HG03045 (cell line): ENCODE results near the gene SLC35B3.
"Not testable (repeated sequence)": the region's sequence is repeated elsewhere in the genome, so short reads cannot be mapped to it uniquely, and the experiment has no call there.

Source experiments
- ATAC-seq: cut with Tn5 transposase; IDR thresholded peaks from one replicate; pipeline ENCODE4 v1.9.1; 2021; ENCODE audit warnings: mild to moderate bottlenecking, moderate library complexity; ENCODE audit not compliant: unreplicated experiment

SLC35B3 gene

GRCh38 chr6:8415280-8415679 lies 20.1 kb downstream of the SLC35B3 start:
- no peak for ATAC-seq

GRCh38 chr6:8414844-8415243 lies 20.5 kb downstream of the SLC35B3 start:
- no peak for ATAC-seq

GRCh38 chr6:8405946-8406345 lies 29.4 kb downstream of the SLC35B3 start:
- not testable (repeated sequence) for ATAC-seq

- ATAC-seq = no peak
Measured at GRCh38 chr6:8402546-8402945, 32.8 kb downstream of the SLC35B3 start.

- no peak for ATAC-seq
Measured at GRCh38 chr6:8400663-8401062, 34.7 kb downstream of the SLC35B3 start.

- ATAC-seq = no peak
Measured at GRCh38 chr6:8392569-8392968, 42.8 kb downstream of the SLC35B3 start.

GRCh38 chr6:8391934-8392333 lies 43.4 kb downstream of the SLC35B3 start:
- ATAC-seq = no peak

GRCh38 chr6:8389036-8389818 lies 46.1 kb downstream of the SLC35B3 start:
- no peak for ATAC-seq

GRCh38 chr6:8387942-8388437 lies 47.4 kb downstream of the SLC35B3 start:
- no peak for ATAC-seq

- ATAC-seq = no peak
Measured at GRCh38 chr6:8383584-8383983, 51.8 kb downstream of the SLC35B3 start.

- ATAC-seq = no peak
Measured at GRCh38 chr6:8382434-8382833, 52.9 kb downstream of the SLC35B3 start.

- ATAC-seq = no peak
Measured at GRCh38 chr6:8375916-8376315, 59.4 kb downstream of the SLC35B3 start.
